ENCODE data around the gene LRRK1. TPM values are rescaled to one million over a fixed set of nuclear protein-coding genes. Genes with fewer than 3 reads are reported as not detected.

LRRK1 gene
- total RNA-seq, 1 donor from 2014 or later: 105 TPM

DNA sequence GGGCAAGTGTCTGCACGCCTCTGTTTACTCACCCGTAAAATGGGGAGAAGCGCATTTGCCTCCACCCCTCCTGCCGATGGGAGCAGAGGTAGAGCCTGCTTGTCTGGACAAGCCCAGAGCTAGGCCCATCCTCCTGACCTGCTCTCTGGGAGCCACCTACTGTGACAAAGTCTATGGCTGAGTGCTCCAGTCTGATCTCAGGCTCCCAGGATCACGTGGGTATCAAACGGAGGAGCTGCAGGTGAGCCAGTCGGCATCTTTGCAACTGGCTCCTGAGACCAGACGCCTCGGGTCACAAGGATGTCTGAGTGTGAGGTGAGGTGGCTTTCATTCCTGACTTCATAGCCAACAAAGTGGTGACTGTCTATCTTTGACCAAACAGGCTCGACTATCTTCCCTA, 41.6 kb upstream of the LRRK1 start:
- H3K27me3 ChIP-seq: peaks cover 7% of the 10 kb centered on the region
- H3K36me3 ChIP-seq: no peaks in the 10 kb centered on the region
- no peak for DNase-seq (ENCODE audit: low spot score in 2 of 2)
- H3K9me3 ChIP-seq: no peaks in the 10 kb centered on the region
- no peak overlapping the region for H3K4me3 ChIP-seq
- H3K4me1 ChIP-seq: no peaks in the 10 kb centered on the region
- H3K27ac ChIP-seq: no peak overlapping the region
- intact Hi-C loops (cut with DNase I): no loop called here
- TF ChIP-seq, protein P1, sequence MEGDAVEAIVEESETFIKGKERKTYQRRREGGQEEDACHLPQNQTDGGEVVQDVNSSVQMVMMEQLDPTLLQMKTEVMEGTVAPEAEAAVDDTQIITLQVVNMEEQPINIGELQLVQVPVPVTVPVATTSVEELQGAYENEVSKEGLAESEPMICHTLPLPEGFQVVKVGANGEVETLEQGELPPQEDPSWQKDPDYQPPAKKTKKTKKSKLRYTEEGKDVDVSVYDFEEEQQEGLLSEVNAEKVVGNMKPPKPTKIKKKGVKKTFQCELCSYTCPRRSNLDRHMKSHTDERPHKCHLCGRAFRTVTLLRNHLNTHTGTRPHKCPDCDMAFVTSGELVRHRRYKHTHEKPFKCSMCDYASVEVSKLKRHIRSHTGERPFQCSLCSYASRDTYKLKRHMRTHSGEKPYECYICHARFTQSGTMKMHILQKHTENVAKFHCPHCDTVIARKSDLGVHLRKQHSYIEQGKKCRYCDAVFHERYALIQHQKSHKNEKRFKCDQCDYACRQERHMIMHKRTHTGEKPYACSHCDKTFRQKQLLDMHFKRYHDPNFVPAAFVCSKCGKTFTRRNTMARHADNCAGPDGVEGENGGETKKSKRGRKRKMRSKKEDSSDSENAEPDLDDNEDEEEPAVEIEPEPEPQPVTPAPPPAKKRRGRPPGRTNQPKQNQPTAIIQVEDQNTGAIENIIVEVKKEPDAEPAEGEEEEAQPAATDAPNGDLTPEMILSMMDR (IDR thresholded peaks at IDR 0.05): no peak

DNA sequence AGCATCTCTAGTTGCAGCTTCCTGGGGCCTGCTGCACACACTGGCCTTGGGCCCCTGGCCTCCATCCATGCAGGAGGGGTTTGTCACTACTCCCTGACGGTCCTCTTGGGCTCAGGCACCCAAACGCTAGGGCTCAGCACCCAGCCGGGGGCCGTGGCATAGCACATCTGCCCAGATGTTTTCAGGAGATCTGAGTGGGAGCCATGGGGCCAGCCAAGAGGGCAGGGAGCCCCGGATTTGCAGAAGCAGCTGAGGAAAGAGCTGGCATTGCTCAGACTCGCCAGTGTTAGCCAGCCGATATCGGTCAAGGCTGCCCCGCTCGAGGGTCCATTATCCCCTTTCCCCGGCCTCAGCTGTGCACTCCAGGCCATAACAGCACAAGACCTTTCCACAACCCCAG, 41.0 kb upstream of the LRRK1 start:
- Histone ChIP-seq H3K36me3 (no peaks in the 10 kb centered on the region), H3K9me3 (no peaks in the 10 kb centered on the region), H3K4me1 (no peaks in the 10 kb centered on the region), H3K4me3 (no peak overlapping the region), H3K27ac (no peak overlapping the region), H3K27me3 (peaks cover 7% of the 10 kb centered on the region)
- TF ChIP-seq, protein P1 (IDR thresholded peaks at IDR 0.05): no peak
- no peak for DNase-seq (ENCODE audit: low spot score in 2 of 2)
- intact Hi-C loops (cut with DNase I): no loop called here

DNA sequence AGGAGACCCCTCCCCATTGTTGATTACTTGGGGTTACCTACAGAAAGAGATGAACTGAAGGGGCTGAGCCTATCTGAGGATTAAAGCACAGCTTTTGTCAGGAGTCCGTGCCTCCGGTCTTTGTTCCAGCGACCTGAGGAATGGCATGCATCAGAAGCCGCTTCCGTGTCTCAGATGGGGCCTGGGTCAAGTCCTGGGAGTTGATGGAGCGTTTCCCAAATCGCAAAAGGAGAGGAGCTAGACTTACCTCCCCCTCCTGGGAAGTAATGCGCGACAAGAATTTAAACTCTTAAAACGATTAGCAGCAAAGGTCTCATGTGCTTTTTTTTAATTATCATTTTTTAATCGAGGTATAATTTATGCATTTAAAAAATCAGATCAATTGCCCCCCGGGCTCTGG, 40.5 kb upstream of the LRRK1 start:
- peak overlapping the region; percentile 62 to 66 for H3K4me3 ChIP-seq
- no peaks in the 10 kb centered on the region for H3K36me3 ChIP-seq
- intact Hi-C loops (cut with DNase I): no loop called here
- TF ChIP-seq, protein P1 (IDR thresholded peaks at IDR 0.05): no peak
- H3K27ac ChIP-seq: no peak overlapping the region
- no peaks in the 10 kb centered on the region for H3K4me1 ChIP-seq
- peaks cover 7% of the 10 kb centered on the region for H3K27me3 ChIP-seq
- DNase-seq (ENCODE audit: low spot score in 2 of 2): no peak
- no peaks in the 10 kb centered on the region for H3K9me3 ChIP-seq

DNA sequence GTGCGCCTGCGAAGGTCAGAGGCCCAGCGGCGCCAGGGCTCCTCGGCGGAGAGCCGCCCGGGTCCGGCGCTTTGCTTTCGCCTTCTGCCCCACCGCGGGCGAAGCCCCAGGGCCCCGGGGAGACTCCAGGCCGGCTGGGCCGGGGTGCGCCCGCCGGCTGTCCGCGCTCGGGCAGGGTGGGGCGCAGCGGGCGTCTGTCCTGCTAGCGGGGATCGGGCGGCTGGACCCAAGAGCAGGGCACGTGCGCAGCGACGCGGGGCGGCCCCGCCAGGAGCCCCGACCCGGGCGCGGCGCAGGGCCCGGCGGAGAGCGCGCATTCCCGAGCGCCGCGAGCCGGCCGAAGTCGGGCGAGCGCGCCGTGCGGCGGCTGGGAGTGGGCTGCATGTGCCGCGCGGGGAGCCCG, 40.1 kb upstream of the LRRK1 start:
- DNase-seq (ENCODE audit: low spot score in 2 of 2): no peak
- peak overlapping the region; percentile 62 to 66 for H3K4me3 ChIP-seq
- intact Hi-C loops (cut with DNase I): no loop called here
- no peaks in the 10 kb centered on the region for H3K4me1 ChIP-seq
- TF ChIP-seq, protein P1 (IDR thresholded peaks at IDR 0.05): no peak
- no peaks in the 10 kb centered on the region for H3K9me3 ChIP-seq
- H3K27ac ChIP-seq: no peak overlapping the region
- H3K27me3 ChIP-seq: peaks cover 7% of the 10 kb centered on the region
- H3K36me3 ChIP-seq: no peaks in the 10 kb centered on the region

DNA sequence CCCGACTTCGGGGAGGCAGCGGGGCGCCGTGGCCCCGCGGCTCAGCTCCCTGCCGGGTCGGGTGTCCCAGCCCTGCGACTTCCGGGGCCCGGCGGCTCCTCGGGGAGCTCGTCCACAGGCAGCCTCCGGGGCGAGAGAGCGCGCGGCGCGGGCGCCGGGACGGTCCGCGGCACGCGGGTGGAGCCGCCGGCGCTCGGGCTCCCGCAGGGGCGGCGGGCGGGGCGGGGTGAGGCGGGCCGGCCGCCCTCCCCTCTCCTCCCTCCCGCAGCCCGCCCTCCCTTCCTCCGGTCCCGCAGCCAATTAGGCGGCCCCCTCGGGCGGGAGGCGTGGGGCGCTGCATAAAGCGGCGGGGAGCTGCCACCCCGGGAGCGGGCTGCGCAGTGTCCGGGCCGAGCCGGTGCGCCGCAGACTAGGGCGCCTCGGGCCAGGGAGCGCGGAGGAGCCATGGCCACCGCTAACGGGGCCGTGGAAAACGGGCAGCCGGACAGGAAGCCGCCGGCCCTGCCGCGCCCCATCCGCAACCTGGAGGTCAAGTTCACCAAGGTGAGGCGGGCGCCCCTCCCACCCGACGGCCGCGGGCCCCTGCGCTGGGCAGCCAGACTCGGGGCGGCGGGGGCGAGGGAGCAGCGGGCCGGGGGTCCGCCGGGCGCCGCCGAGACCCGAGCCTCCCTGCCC, 39.6 kb upstream of the LRRK1 start, which contains the start of gene ALDH1A3:
Gene ALDH1A3, plus strand, starts transcription at position 368 of the 675 bp plus-strand sequence. Its CDS starts 77 bp downstream, at position 445.
- Histone ChIP-seq H3K36me3 (no peaks in the 10 kb centered on the region), H3K27me3 (peaks cover 7% of the 10 kb centered on the region), H3K4me3 (peak within 1 kb of the TSS; percentile 62 to 66), H3K9me3 (no peaks in the 10 kb centered on the region), H3K27ac (no peak within 1 kb of the TSS), H3K4me1 (no peaks in the 10 kb centered on the region)
- DNase-seq (ENCODE audit: low spot score in 2 of 2): no peak
- TF ChIP-seq, protein P1 (IDR thresholded peaks at IDR 0.05): no peak
- intact Hi-C loops (cut with DNase I): no loop called here
